BLaER1 treated with 17β-estradiol and CSF1 and Interleukin-3, amounts not matched to agents 10 nM and 100 nM (cell line): ENCODE data around the gene LDLR.
"Not testable (repeated sequence)": the region's sequence is repeated elsewhere in the genome, so short reads cannot be mapped to it uniquely, and the experiment has no call there.

ENCODE experiments used
- H3K27ac ChIP-seq, 11 experiments: shearing (Covaris generic); formaldehyde crosslinking; 2 replicates each; pipeline ENCODE4 v1.8.1; 2022
- H3K27me3 ChIP-seq, 11 experiments: shearing (Covaris generic); formaldehyde crosslinking; 2 replicates each; pipeline ENCODE4 v1.8.1; 2022
- H3K36me3 ChIP-seq, 11 experiments: shearing (Covaris generic); formaldehyde crosslinking; 2 replicates each; pipeline ENCODE4 v1.8.1; 2022
- H3K4me1 ChIP-seq, 10 experiments: shearing (Covaris generic); formaldehyde crosslinking; 2 replicates each; pipeline ENCODE4 v1.8.1; 2022
- H3K4me2 ChIP-seq, 11 experiments: shearing (Covaris generic); formaldehyde crosslinking; 2 replicates each; pipeline ENCODE4 v1.8.1; 2022
- H3K4me3 ChIP-seq, 10 experiments: shearing (Covaris generic); formaldehyde crosslinking; 2 replicates each; pipeline ENCODE4 v1.8.1; 2022
- H3K9ac ChIP-seq, 11 experiments: shearing (Covaris generic); formaldehyde crosslinking; 2 replicates each; pipeline ENCODE4 v1.8.1; 2022
- H3K9me3 ChIP-seq, 11 experiments: shearing (Covaris generic); formaldehyde crosslinking; replicated peaks in 1 of 11; 2 replicates each; pipeline ENCODE4 v1.8.1; 2022
- H4K20me1 ChIP-seq, 11 experiments: shearing (Covaris generic); formaldehyde crosslinking; 2 replicates each; pipeline ENCODE4 v1.8.1; 2022
- Cebpa-rat ChIP-seq, 11 experiments: shearing (Covaris generic); IDR thresholded peaks; 2 replicates each; pipeline ENCODE4 v1.8.1; 2022

The LDLR gene

GRCh38 chr19:11063434-11063833 lies 25.8 kb upstream of the LDLR start:
- no peak overlapping the region for H3K4me2 ChIP-seq
- H3K36me3 ChIP-seq, result peaks cover 82 to 95% (median 94%) of the 10 kb centered on the region in 11 experiments
- H3K9me3 ChIP-seq, result peaks cover 0 to 19% (median 14%) of the 10 kb centered on the region in 11 experiments; a peak in 15 of 22 replicates
- H3K27me3 ChIP-seq, result no peaks in the 10 kb centered on the region
- peaks cover 0 to 17% (median 0%) of the 10 kb centered on the region in 11 experiments; a peak in 7 of 22 replicates for H4K20me1 ChIP-seq
- TF ChIP-seq Cebpa-rat (IDR thresholded peaks at IDR 0.05), result no peak
- H3K27ac ChIP-seq, result peak overlapping the region in 4 of 11 experiments; percentile 2 to 59 (median 16); a peak in 4 of 22 replicates
- peaks cover 0 to 15% (median 7%) of the 10 kb centered on the region in 10 experiments; a peak in 17 of 20 replicates for H3K4me1 ChIP-seq
- H3K9ac ChIP-seq, result no peak overlapping the region
- H3K4me3 ChIP-seq, result no peak overlapping the region

GRCh38 chr19:11064831-11065303 lies 24.4 kb upstream of the LDLR start:
- no peak overlapping the region for H3K9ac ChIP-seq
- peak overlapping the region in 5 of 11 experiments; percentile 36 to 59 (median 43); a peak in 8 of 22 replicates for H3K27ac ChIP-seq
- peaks cover 11 to 24% (median 15%) of the 10 kb centered on the region in 10 experiments for H3K4me1 ChIP-seq
- no peak for TF ChIP-seq Cebpa-rat (IDR thresholded peaks at IDR 0.05)
- H4K20me1 ChIP-seq, result peaks cover 0 to 9% (median 0%) of the 10 kb centered on the region in 11 experiments; a peak in 6 of 22 replicates
- peaks cover 71 to 86% (median 79%) of the 10 kb centered on the region in 11 experiments for H3K36me3 ChIP-seq
- H3K4me2 ChIP-seq, result peak overlapping the region in 1 of 11 experiments; percentile 33; a peak in 1 of 22 replicates
- peaks cover 0 to 19% (median 14%) of the 10 kb centered on the region in 11 experiments; a peak in 15 of 22 replicates for H3K9me3 ChIP-seq
- H3K27me3 ChIP-seq, result no peaks in the 10 kb centered on the region
- H3K4me3 ChIP-seq, result no peak overlapping the region

GRCh38 chr19:11066326-11066725 lies 22.9 kb upstream of the LDLR start:
- Histone ChIP-seq H3K9ac (no peak overlapping the region), H3K4me2 (no peak overlapping the region), H3K27ac (peak overlapping the region in 3 of 11 experiments; percentile 18 to 43 (median 43); a peak in 3 of 22 replicates), H3K9me3 (peaks cover 0 to 19% (median 14%) of the 10 kb centered on the region in 11 experiments; a peak in 15 of 22 replicates), H3K36me3 (peaks cover 58 to 71% (median 65%) of the 10 kb centered on the region in 11 experiments), H3K27me3 (no peaks in the 10 kb centered on the region), H3K4me1 (peaks cover 16 to 38% (median 24%) of the 10 kb centered on the region in 10 experiments), H3K4me3 (no peak overlapping the region), H4K20me1 (peaks cover 0 to 9% (median 0%) of the 10 kb centered on the region in 11 experiments; a peak in 4 of 22 replicates)
- no peak for TF ChIP-seq Cebpa-rat (IDR thresholded peaks at IDR 0.05)

- no peak overlapping the region for H3K9ac ChIP-seq
- H3K36me3 ChIP-seq, result peaks cover 46 to 62% (median 53%) of the 10 kb centered on the region in 11 experiments
- H3K27ac ChIP-seq, result peak overlapping the region in 5 of 11 experiments; percentile 3 to 43 (median 26); a peak in 5 of 22 replicates
- no peaks in the 10 kb centered on the region for H3K27me3 ChIP-seq
- no peak overlapping the region for H3K4me2 ChIP-seq
- peaks cover 0 to 19% (median 15%) of the 10 kb centered on the region in 11 experiments; a peak in 15 of 22 replicates for H3K9me3 ChIP-seq
- H3K4me3 ChIP-seq, result no peak overlapping the region
- H3K4me1 ChIP-seq, result peaks cover 21 to 50% (median 33%) of the 10 kb centered on the region in 10 experiments
- TF ChIP-seq Cebpa-rat (IDR thresholded peaks at IDR 0.05), result no peak
- peaks cover 0 to under 1% (median 0%) of the 10 kb centered on the region in 11 experiments; a peak in 3 of 22 replicates for H4K20me1 ChIP-seq
These were observed 21.7 kb upstream of the LDLR start for GRCh38 chr19:11067356-11068113.

- Histone ChIP-seq H3K9ac (no peak overlapping the region; a peak in 2 of 22 replicates), H4K20me1 (no peaks in the 10 kb centered on the region; a peak in 1 of 22 replicates), H3K9me3 (peaks cover 0 to 19% (median 16%) of the 10 kb centered on the region in 11 experiments; a peak in 15 of 22 replicates), H3K4me3 (no peak overlapping the region), H3K36me3 (peaks cover 32 to 47% (median 33%) of the 10 kb centered on the region in 11 experiments), H3K4me2 (peak overlapping the region; percentile 8 to 65 (median 41); a peak in 19 of 22 replicates), H3K27ac (peak overlapping the region in 5 of 11 experiments; percentile 1 to 97 (median 92); a peak in 9 of 22 replicates), H3K4me1 (peaks cover 38 to 65% (median 51%) of the 10 kb centered on the region in 10 experiments), H3K27me3 (no peaks in the 10 kb centered on the region)
- no peak for TF ChIP-seq Cebpa-rat (IDR thresholded peaks at IDR 0.05)
These were observed 19.7 kb upstream of the LDLR start for GRCh38 chr19:11069561-11069960.

GRCh38 chr19:11070123-11070522 lies 19.1 kb upstream of the LDLR start:
- Histone ChIP-seq H3K9ac (peak overlapping the region in 2 of 11 experiments; percentile 3 to 20; a peak in 1 of 22 replicates), H4K20me1 (no peaks in the 10 kb centered on the region), H3K36me3 (peaks cover 26 to 41% (median 28%) of the 10 kb centered on the region in 11 experiments), H3K27me3 (no peaks in the 10 kb centered on the region), H3K9me3 (peaks cover 0 to 19% (median 16%) of the 10 kb centered on the region in 11 experiments; a peak in 15 of 22 replicates), H3K4me2 (peak overlapping the region; percentile 18 to 65 (median 41); a peak in 16 of 22 replicates), H3K4me3 (no peak overlapping the region), H3K4me1 (peaks cover 40 to 67% (median 55%) of the 10 kb centered on the region in 10 experiments), H3K27ac (peak overlapping the region in 6 of 11 experiments; percentile 0 to 97 (median 74); a peak in 10 of 22 replicates)
- TF ChIP-seq Cebpa-rat (IDR thresholded peaks at IDR 0.05), result no peak

- peak overlapping the region; percentile 71 to 88 (median 80) for H3K4me2 ChIP-seq
These were observed 15.7 kb upstream of the LDLR start for GRCh38 chr19:11073568-11073967.

GRCh38 chr19:11076792-11077191 lies 12.5 kb upstream of the LDLR start:
- Histone ChIP-seq H3K4me1 (peaks cover 25 to 73% (median 66%) of the 10 kb centered on the region in 10 experiments), H3K36me3 (peaks cover 0 to 26% (median 0%) of the 10 kb centered on the region in 11 experiments; a peak in 5 of 22 replicates), H3K4me2 (peak overlapping the region in 9 of 11 experiments; percentile 21 to 88 (median 79); a peak in 11 of 22 replicates), H3K9me3 (peaks cover 0 to 20% (median 7%) of the 10 kb centered on the region in 11 experiments; a peak in 5 of 22 replicates), H3K27ac (peak overlapping the region in 7 of 11 experiments; percentile 79 to 97 (median 90); a peak in 13 of 22 replicates), H3K9ac (peak overlapping the region in 1 of 11 experiments; percentile 77; a peak in 3 of 22 replicates)
- not testable (repeated sequence) for H4K20me1 ChIP-seq, H3K4me3 ChIP-seq, H3K27me3 ChIP-seq
- 0 out of 22 replicates have a peak, but pooled peaks of 1 of the 11 experiments have one; percentile 13 for TF ChIP-seq Cebpa-rat (IDR thresholded peaks at IDR 0.05)

More at GRCh38 chr19:11073568-11073967, 15.7 kb upstream of the LDLR start:
- H3K36me3 ChIP-seq, result peaks cover 0 to 15% (median 0%) of the 10 kb centered on the region in 11 experiments; a peak in 4 of 22 replicates
- peaks cover 0 to 11% (median 0%) of the 10 kb centered on the region in 11 experiments; a peak in 5 of 22 replicates for H3K9me3 ChIP-seq
- H3K9ac ChIP-seq, result peak overlapping the region in 9 of 11 experiments; percentile 38 to 83 (median 65); a peak in 16 of 22 replicates
- TF ChIP-seq Cebpa-rat (IDR thresholded peaks at IDR 0.05), result no peak
- H3K27ac ChIP-seq, result peak overlapping the region in 10 of 11 experiments; percentile 47 to 97 (median 82); a peak in 19 of 22 replicates
- H3K4me1 ChIP-seq, result peaks cover 43 to 91% (median 75%) of the 10 kb centered on the region in 10 experiments
- no peaks in the 10 kb centered on the region for H3K27me3 ChIP-seq
- no peaks in the 10 kb centered on the region for H4K20me1 ChIP-seq
- H3K4me3 ChIP-seq, result peak overlapping the region in 3 of 10 experiments; percentile 23 to 42 (median 27); a peak in 2 of 20 replicates
